Breast epithelium (tissue), 4 donors: Measurements from ENCODE around the gene CELA1. TPM values are rescaled to one million over a fixed set of nuclear protein-coding genes. Genes with fewer than 3 reads are reported as not detected.
A peak's percentile ranks its signal among the peaks of the same experiment; 100 is the strongest.

ENCODE experiments used
- DNase-seq, 2 donors: peaks; one replicate each; pipeline ENCODE4 v3.0.0-alpha.2; 2019; ENCODE audit warnings: low spot score in 2 of 2
- H3K27ac ChIP-seq, 2 donors: fragments of 200-600 bp; sonication (generic) in 1 of 2; one replicate each; pipeline ENCODE4 v1.5.1; 2016 to 2019; ENCODE audit warnings: mild to moderate bottlenecking in 1 of 2
- H3K27me3 ChIP-seq, 2 donors: fragments of 200-600 bp; sonication (generic) in 1 of 2; one replicate each; pipeline versions ENCODE4 v1.5.1 to v1.6.0; 2017 to 2019; ENCODE audit warnings: control low read depth in 1 of 2, mild to moderate bottlenecking in 1 of 2
- H3K36me3 ChIP-seq: fragments of 200-600 bp; one replicate; pipeline ENCODE4 v1.5.1; 2019
- H3K4me1 ChIP-seq, 2 donors: fragments of 200-600 bp; sonication (generic); one replicate each; pipeline ENCODE4 v1.5.1; 2016 to 2019; ENCODE audit warnings: control low read depth in 1 of 2
- H3K4me3 ChIP-seq, 3 donors: fragments of 200-600 bp; sonication (generic); 1 replicate in 2 of 3; 2 replicates in 1 of 3; pipeline ENCODE4 v1.5.1; 2016 to 2019; ENCODE audit warnings: mild to moderate bottlenecking in 3 of 3, moderate library complexity in 2 of 3
- H3K9me3 ChIP-seq, 2 donors: fragments of 200-600 bp; sonication (generic) in 1 of 2; one replicate each; pipeline ENCODE4 v1.5.1; 2016 to 2019; ENCODE audit warnings: control low read depth in 1 of 2
- CTCF ChIP-seq, 3 donors: fragments of 450-650 bp; IDR thresholded peaks; one replicate each; pipeline ENCODE4 v1.5.1; 2016 to 2017; ENCODE audit warnings: antibody characterized with exemption in 3 of 3, mild to moderate bottlenecking in 3 of 3, moderate library complexity in 3 of 3
- POLR2A ChIP-seq: fragments of 450-650 bp; IDR thresholded peaks from one replicate; pipeline ENCODE4 v1.6.1; 2016; ENCODE audit warnings: antibody characterized with exemption, mild to moderate bottlenecking, moderate library complexity
- POLR2AphosphoS5 ChIP-seq, 3 donors: sonication (generic); formaldehyde crosslinking; IDR thresholded peaks; one replicate each; pipeline ENCODE4 v1.6.1; 2017; ENCODE audit warnings: antibody characterized with exemption in 3 of 3
- intact Hi-C: fragments of 100-400 bp; cut with DNase I; formaldehyde crosslinking; loops from one replicate; pipeline ENCODE4 v1.15.1; 2023; ENCODE audit warnings: low total_unique reads
- total RNA-seq, 3 donors: library from RNA; depleted of rRNA; stranded (reverse); fragments of >200 nt; gene quantifications; one replicate each; pipeline ENCODE4 v1.1.0, GENCODE V29; 2016

Gene CELA1
- total RNA-seq, 3 donors from 2014 or later: not detected

- peaks cover 0 to 4% of the 10 kb centered on the region in 2 donors for H3K4me1 ChIP-seq
- peak within 1 kb of the TSS; percentile 68 to 70 for H3K27ac ChIP-seq
- no peaks in the 10 kb centered on the region for H3K9me3 ChIP-seq
- no peak for DNase-seq
- TF ChIP-seq POLR2AphosphoS5 (IDR thresholded peaks at IDR 0.05) (no peak), POLR2A (no peak), CTCF (IDR thresholded peaks at IDR 0.05) (no peak)
- no peaks in the 10 kb centered on the region for H3K36me3 ChIP-seq
- peak within 1 kb of the TSS; percentile 46 to 71 (median 69) for H3K4me3 ChIP-seq
- no peaks in the 10 kb centered on the region for H3K27me3 ChIP-seq
- intact Hi-C loops: no loop called here
Observed at GRCh38 chr12:51391283-51392123, 45.0 kb upstream of the CELA1 start, which contains the start of gene GALNT6. Gene GALNT6 (minus strand): TSS chr12:51391406. CDS start chr12:51379781, 11,625 bp downstream.

- no peak for TF ChIP-seq CTCF (IDR thresholded peaks at IDR 0.05)
- TF ChIP-seq POLR2AphosphoS5 (IDR thresholded peaks at IDR 0.05): no peak
- no peak for TF ChIP-seq POLR2A
Observed at GRCh38 chr12:51390891-51391282, 44.4 kb upstream of the CELA1 start.

GRCh38 chr12:51390457-51390856 lies 44.0 kb upstream of the CELA1 start:
- Histone ChIP-seq H3K4me1 (peaks cover 0 to 4% of the 10 kb centered on the region in 2 donors), H3K36me3 (no peaks in the 10 kb centered on the region), H3K4me3 (peak overlapping the region in 1 of 3 donors; percentile 69), H3K27ac (peak overlapping the region; percentile 68 to 70), H3K27me3 (no peaks in the 10 kb centered on the region), H3K9me3 (no peaks in the 10 kb centered on the region)
- intact Hi-C loops: no loop called here
- no peak for TF ChIP-seq POLR2AphosphoS5 (IDR thresholded peaks at IDR 0.05)
- TF ChIP-seq POLR2A: no peak
- TF ChIP-seq CTCF (IDR thresholded peaks at IDR 0.05): no peak
- no peak for DNase-seq

More at GRCh38 chr12:51390891-51391282, 44.4 kb upstream of the CELA1 start:
- Histone ChIP-seq H3K9me3 (no peaks in the 10 kb centered on the region), H3K27ac (peak overlapping the region; percentile 68 to 70), H3K4me1 (peaks cover 0 to 4% of the 10 kb centered on the region in 2 donors), H3K27me3 (no peaks in the 10 kb centered on the region), H3K36me3 (no peaks in the 10 kb centered on the region), H3K4me3 (peak overlapping the region; percentile 46 to 71 (median 69))
- DNase-seq: no peak
- intact Hi-C loops: no loop called here

- Histone ChIP-seq H3K27ac (peak overlapping the region; percentile 65 to 66), H3K36me3 (no peaks in the 10 kb centered on the region), H3K4me1 (peaks cover 0 to 4% of the 10 kb centered on the region in 2 donors), H3K4me3 (peak overlapping the region in 1 of 3 donors; percentile 8), H3K9me3 (no peaks in the 10 kb centered on the region), H3K27me3 (no peaks in the 10 kb centered on the region)
- intact Hi-C loops: no loop called here
- TF ChIP-seq POLR2AphosphoS5 (IDR thresholded peaks at IDR 0.05) (no peak), CTCF (IDR thresholded peaks at IDR 0.05) (no peak), POLR2A (no peak)
- no peak for DNase-seq
Observed at GRCh38 chr12:51389302-51389999, 43.0 kb upstream of the CELA1 start.

GRCh38 chr12:51388846-51389245 lies 42.4 kb upstream of the CELA1 start:
- no peak for DNase-seq
- Histone ChIP-seq H3K36me3 (no peaks in the 10 kb centered on the region), H3K4me3 (no peak overlapping the region), H3K27me3 (no peaks in the 10 kb centered on the region), H3K9me3 (no peaks in the 10 kb centered on the region), H3K27ac (peak overlapping the region; percentile 65 to 66), H3K4me1 (peaks cover 0 to 4% of the 10 kb centered on the region in 2 donors)
- TF ChIP-seq CTCF (IDR thresholded peaks at IDR 0.05) (no peak), POLR2A (no peak), POLR2AphosphoS5 (IDR thresholded peaks at IDR 0.05) (no peak)
- intact Hi-C loops: no loop called here
